Fibroblast of lung (primary cell): Measurements from ENCODE around the gene RNF146. TPM values are rescaled to one million over a fixed set of nuclear protein-coding genes. Genes with fewer than 3 reads are reported as not detected.
"Not testable (repeated sequence)": the region's sequence is repeated elsewhere in the genome, so short reads cannot be mapped to it uniquely, and the experiment has no call there.

Source experiments
- DNase-seq, 2 donors: peaks; one replicate each; pipeline versions ENCODE4 v3.0.0 to v3.0.0-alpha.2; 2010; ENCODE audit warnings: low read depth in 2 of 2
- H2AFZ ChIP-seq: 2 replicates; pipeline ENCODE4 v1.5.1; 2012; ENCODE audit warnings: low read length, control low read depth, inconsistent platforms
- H3K27ac ChIP-seq: 2 replicates; pipeline ENCODE4 v1.5.1; 2011; ENCODE audit warnings: low read length, control low read depth; ENCODE audit not compliant: insufficient read depth
- H3K27me3 ChIP-seq: 2 replicates; pipeline ENCODE4 v1.5.1; 2011; ENCODE audit warnings: mild to moderate bottlenecking, low read length; ENCODE audit not compliant: control insufficient read depth, insufficient read depth
- H3K36me3 ChIP-seq: 2 replicates; pipeline ENCODE4 v1.5.1; 2011; ENCODE audit warnings: low read length; ENCODE audit not compliant: control insufficient read depth, insufficient read depth
- H3K4me1 ChIP-seq: 2 replicates; pipeline ENCODE4 v1.5.1; 2011; ENCODE audit warnings: low read length; ENCODE audit not compliant: control insufficient read depth, insufficient read depth; ENCODE audit errors: extremely low read depth
- H3K4me2 ChIP-seq: 2 replicates; pipeline ENCODE4 v1.5.1; 2011; ENCODE audit warnings: low read length, control low read depth; ENCODE audit not compliant: insufficient read depth; ENCODE audit errors: extremely low read depth
- H3K4me3 ChIP-seq, 4 experiments: fragments of 200-600 bp in 1 of 4; sonication (generic) in 1 of 4; replicated peaks in 1 of 4; 2 replicates each; pipeline ENCODE4 v1.5.1; 2011 to 2016; ENCODE audit warnings: low read length in 4 of 4, low read depth in 3 of 4, mild to moderate bottlenecking in 3 of 4, control low read depth in 2 of 4, inconsistent platforms in 1 of 4, mixed read lengths in 1 of 4; ENCODE audit not compliant: insufficient read depth in 1 of 4; ENCODE audit errors: control extremely low read depth in 1 of 4
- H3K79me2 ChIP-seq: 2 replicates; pipeline ENCODE4 v1.5.1; 2012; ENCODE audit warnings: mild to moderate bottlenecking, low read length, inconsistent platforms; ENCODE audit not compliant: control insufficient read depth, insufficient read depth
- H3K9ac ChIP-seq: 2 replicates; pipeline ENCODE4 v1.5.1; 2011; ENCODE audit warnings: mild to moderate bottlenecking, low read length, control low read depth; ENCODE audit not compliant: insufficient read depth
- H3K9me3 ChIP-seq: 2 replicates; pipeline ENCODE4 v1.5.1; 2012; ENCODE audit warnings: low read depth, low read length; ENCODE audit not compliant: control insufficient read depth, insufficient read depth
- H4K20me1 ChIP-seq: 2 replicates; pipeline ENCODE4 v1.5.1; 2011; ENCODE audit warnings: low read length; ENCODE audit not compliant: control insufficient read depth, insufficient read depth; ENCODE audit errors: extremely low read depth
- EZH2 ChIP-seq: IDR thresholded peaks from 2 replicates; pipeline ENCODE4 v1.5.1; 2012; ENCODE audit warnings: low read length, control low read depth, mild to moderate bottlenecking; ENCODE audit errors: missing control alignments
- polyA plus RNA-seq, 2 donors: library from polyadenylated mRNA; depleted of rRNA in 1 of 2; stranded (reverse) in 1 of 2; unstranded in 1 of 2; fragments of >200 nt; gene quantifications; 2 replicates each; pipeline ENCODE4 v1.2.1, GENCODE V29; 2011 to 2012; ENCODE audit warnings: missing spikeins in 1 of 2
- total RNA-seq: library from RNA; depleted of rRNA; stranded (reverse); fragments of >200 nt; gene quantifications from 2 replicates; pipeline ENCODE4 v1.2.1, GENCODE V29; 2014
- TF ChIP-seq, protein P1 (sequence below), 2 donors: IDR thresholded peaks in 1 of 2; conservative IDR thresholded peaks in 1 of 2; 1 replicate in 1 of 2; 2 replicates in 1 of 2; pipeline ENCODE4 v1.5.1; 2011 to 2012; ENCODE audit warnings: low read length in 2 of 2, control low read depth in 1 of 2, inconsistent platforms in 1 of 2, low read depth in 1 of 2, mild to moderate bottlenecking in 1 of 2

The RNF146 gene
- total and polyA plus RNA-seq, 2 donors (not counting 1 experiment from before 2014, with no cell fraction given): 50.9 to 59.9 TPM

DNA sequence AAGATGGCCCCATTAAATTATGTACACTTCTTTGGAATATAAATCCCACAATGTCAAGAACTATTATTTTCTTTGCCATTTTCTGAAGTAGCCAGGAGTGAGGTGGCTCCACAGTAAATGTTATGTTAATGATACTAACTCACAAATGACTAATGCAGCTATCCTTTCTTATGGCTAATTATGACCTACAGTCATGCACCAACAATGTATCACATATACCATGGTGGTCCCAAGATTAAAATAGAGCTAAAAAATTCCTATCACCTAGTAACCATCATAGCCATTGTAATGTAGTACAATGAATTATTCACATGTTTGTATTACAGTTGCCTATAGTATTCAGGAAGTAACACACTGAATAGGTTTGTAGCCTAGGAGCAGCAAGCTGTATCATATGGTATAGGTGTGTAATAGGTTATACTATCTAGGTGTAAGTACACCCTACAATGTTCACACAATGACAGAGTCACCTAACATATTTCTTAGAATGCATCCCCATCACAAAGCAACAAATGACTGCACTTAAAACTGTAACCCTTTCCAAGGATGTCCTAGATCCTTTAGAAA lies 61.5 kb downstream of the RNF146 start:
- peaks cover 2% of the 10 kb centered on the region for H3K4me1 ChIP-seq
- H2AFZ ChIP-seq: no peak overlapping the region
- no peaks in the 10 kb centered on the region for H3K79me2 ChIP-seq
- no peaks in the 10 kb centered on the region for H3K9me3 ChIP-seq
- no peak for TF ChIP-seq EZH2
- TF ChIP-seq, protein P1, sequence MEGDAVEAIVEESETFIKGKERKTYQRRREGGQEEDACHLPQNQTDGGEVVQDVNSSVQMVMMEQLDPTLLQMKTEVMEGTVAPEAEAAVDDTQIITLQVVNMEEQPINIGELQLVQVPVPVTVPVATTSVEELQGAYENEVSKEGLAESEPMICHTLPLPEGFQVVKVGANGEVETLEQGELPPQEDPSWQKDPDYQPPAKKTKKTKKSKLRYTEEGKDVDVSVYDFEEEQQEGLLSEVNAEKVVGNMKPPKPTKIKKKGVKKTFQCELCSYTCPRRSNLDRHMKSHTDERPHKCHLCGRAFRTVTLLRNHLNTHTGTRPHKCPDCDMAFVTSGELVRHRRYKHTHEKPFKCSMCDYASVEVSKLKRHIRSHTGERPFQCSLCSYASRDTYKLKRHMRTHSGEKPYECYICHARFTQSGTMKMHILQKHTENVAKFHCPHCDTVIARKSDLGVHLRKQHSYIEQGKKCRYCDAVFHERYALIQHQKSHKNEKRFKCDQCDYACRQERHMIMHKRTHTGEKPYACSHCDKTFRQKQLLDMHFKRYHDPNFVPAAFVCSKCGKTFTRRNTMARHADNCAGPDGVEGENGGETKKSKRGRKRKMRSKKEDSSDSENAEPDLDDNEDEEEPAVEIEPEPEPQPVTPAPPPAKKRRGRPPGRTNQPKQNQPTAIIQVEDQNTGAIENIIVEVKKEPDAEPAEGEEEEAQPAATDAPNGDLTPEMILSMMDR (conservative IDR thresholded peaks at IDR 0.05 in 1 of 2, IDR thresholded peaks at IDR 0.05 in 1 of 2; ENCODE audit: low read depth in 1 of 2, low read length in 2 of 2): no peak
- H3K9ac ChIP-seq: no peak overlapping the region
- DNase-seq: peak in 1 of 2 donors; percentile 82
- H3K4me3 ChIP-seq: no peak overlapping the region
- H3K27me3 ChIP-seq: no peaks in the 10 kb centered on the region
- no peak overlapping the region for H3K4me2 ChIP-seq
- H4K20me1 ChIP-seq: no peaks in the 10 kb centered on the region
- no peak overlapping the region for H3K27ac ChIP-seq
- peaks cover 4% of the 10 kb centered on the region for H3K36me3 ChIP-seq

DNA sequence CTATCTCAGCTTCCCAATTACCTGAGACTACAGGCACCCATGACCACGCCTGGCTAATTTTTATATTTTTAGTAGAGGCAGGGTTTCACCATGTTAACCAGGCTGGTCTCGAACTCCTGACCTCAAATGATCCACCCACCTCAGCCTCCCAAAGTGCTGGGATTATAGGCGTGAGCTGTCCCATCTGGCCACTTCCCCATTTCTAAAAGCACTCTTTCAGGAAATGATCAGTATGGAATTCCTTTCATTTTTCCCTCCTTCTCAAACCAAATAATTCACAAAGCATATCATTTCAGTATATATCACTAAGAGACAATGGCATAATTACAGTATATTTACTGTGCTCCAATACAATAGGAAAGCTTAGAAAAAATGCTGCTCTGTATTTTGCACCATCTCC lies 64.6 kb downstream of the RNF146 start:
- not testable (repeated sequence) for H3K27me3 ChIP-seq, H3K9ac ChIP-seq, DNase-seq, H3K79me2 ChIP-seq, H3K9me3 ChIP-seq, H3K4me3 ChIP-seq, H4K20me1 ChIP-seq, H2AFZ ChIP-seq, H3K36me3 ChIP-seq, H3K4me1 ChIP-seq, H3K4me2 ChIP-seq, H3K27ac ChIP-seq

DNA sequence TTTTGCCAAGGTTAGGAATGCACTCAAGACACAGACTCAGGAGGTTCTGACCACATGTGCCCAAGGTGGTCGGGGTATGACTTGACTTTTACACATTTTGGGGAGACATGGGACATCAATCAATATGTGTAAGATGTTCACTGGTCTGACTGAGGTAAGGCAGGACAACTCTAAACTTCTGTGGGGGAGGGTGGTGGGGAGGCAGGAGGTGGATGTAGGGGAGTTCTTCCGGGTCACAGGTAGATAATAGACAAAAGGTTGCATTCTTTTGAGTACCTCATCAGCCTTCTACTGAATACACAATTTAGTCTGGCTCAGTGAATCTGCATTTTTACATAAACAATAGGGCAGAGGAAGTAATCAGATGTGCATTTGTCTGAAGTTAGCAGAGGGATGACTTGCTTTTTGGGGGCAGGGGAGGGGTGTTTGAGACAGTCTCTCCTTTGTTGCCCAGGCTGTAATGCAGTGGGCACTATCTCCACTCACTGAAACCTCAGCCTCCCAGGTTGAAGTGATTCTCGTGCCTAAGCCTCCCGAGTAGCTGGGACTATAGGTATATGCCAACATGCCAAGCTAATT lies 65.8 kb downstream of the RNF146 start:
- no peak overlapping the region for H3K4me2 ChIP-seq
- H2AFZ ChIP-seq: no peak overlapping the region
- H3K36me3 ChIP-seq: no peaks in the 10 kb centered on the region
- H3K9ac ChIP-seq: no peak overlapping the region
- H3K4me1 ChIP-seq: peaks cover under 1% of the 10 kb centered on the region
- no peak overlapping the region for H3K27ac ChIP-seq
- H3K27me3 ChIP-seq: no peaks in the 10 kb centered on the region
- TF ChIP-seq, protein P1 (conservative IDR thresholded peaks at IDR 0.05 in 1 of 2, IDR thresholded peaks at IDR 0.05 in 1 of 2; ENCODE audit: low read depth in 1 of 2, low read length in 2 of 2): no peak
- TF ChIP-seq EZH2: no peak
- H3K79me2 ChIP-seq: peaks cover 4% of the 10 kb centered on the region
- H3K4me3 ChIP-seq: no peak overlapping the region
- DNase-seq: no peak
- H3K9me3 ChIP-seq: no peaks in the 10 kb centered on the region
- no peaks in the 10 kb centered on the region for H4K20me1 ChIP-seq

Other genes with a start within 250 kb of the RNF146 start
- 12.4 and 15.4 TPM in 2 replicates for gene RSPO3, start 148.2 kb upstream of the RNF146 start, total RNA-seq
- 0.85 and 3.4 TPM in 2 replicates for gene RSPO3, start 148.2 kb upstream of the RNF146 start, polyA plus RNA-seq
- gene ECHDC1, start 76.7 kb downstream of the RNF146 start, total RNA-seq: 47.0 and 51.7 TPM in 2 replicates
- gene ECHDC1, start 76.7 kb downstream of the RNF146 start, polyA plus RNA-seq: 64.4 and 65.2 TPM in 2 replicates
- gene KIAA0408, start 192.5 kb downstream of the RNF146 start, total RNA-seq: 1.3 and 2.8 TPM in 2 replicates
- 3.0 and 4.6 TPM in 2 replicates for gene KIAA0408, start 192.5 kb downstream of the RNF146 start, polyA plus RNA-seq